ENCODE results near the gene SLC15A3. TPM values are rescaled to one million over a fixed set of nuclear protein-coding genes. Genes with fewer than 3 reads are reported as not detected.
A peak's percentile ranks its signal among the peaks of the same experiment; 100 is the strongest.
"Not testable (repeated sequence)": the region's sequence is repeated elsewhere in the genome, so short reads cannot be mapped to it uniquely, and the experiment has no call there.

Gene SLC15A3
- total RNA-seq, 1 donor from 2014 or later, result 11.6 TPM

DNA sequence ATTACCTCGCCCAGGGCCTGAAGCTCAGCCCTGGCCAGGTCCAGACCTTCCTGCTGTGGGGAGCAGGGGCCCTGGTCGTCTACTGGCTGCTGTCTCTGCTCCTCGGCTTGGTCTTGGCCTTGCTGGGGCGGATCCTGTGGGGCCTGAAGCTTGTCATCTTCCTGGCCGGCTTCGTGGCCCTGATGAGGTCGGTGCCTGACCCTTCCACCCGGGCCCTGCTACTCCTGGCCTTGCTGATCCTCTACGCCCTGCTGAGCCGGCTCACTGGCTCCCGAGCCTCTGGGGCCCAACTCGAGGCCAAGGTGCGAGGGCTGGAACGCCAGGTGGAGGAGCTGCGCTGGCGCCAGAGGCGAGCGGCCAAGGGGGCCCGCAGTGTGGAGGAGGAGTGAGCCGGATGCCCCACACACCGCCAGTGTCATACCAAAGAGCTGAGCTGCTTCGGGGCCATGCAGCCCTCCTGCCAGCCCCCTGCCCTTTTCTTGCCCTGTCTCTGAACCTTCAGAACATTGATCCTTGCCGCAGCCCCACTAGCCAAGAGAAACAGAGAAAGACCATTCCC, 30.1 kb downstream of the SLC15A3 start:
- intact Hi-C loops (cut with DNase I), result no loop called here
- DNase-seq (ENCODE audit: low spot score), result no peak

DNA sequence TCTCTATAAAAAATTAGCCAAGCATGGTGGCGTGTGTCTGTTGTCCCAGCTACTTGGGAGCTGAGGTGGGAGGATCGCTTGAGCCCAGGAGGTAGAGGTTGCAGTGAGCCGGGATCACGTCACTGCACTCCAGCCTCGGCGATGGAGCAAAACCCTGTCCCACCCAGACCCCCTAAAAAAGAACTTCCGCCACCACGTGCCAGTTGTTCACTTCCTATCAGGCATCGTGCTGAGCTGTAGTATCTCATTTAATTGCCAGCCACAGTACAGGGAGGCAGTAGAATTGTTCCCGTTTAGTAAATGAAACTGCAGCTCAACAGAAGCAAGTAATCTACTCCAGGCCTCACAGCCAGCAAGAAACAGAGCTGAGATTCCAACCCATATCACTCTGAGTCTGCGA, 30.7 kb downstream of the SLC15A3 start:
- DNase-seq (ENCODE audit: low spot score), result no peak
- intact Hi-C loops (cut with DNase I), result no loop called here

DNA sequence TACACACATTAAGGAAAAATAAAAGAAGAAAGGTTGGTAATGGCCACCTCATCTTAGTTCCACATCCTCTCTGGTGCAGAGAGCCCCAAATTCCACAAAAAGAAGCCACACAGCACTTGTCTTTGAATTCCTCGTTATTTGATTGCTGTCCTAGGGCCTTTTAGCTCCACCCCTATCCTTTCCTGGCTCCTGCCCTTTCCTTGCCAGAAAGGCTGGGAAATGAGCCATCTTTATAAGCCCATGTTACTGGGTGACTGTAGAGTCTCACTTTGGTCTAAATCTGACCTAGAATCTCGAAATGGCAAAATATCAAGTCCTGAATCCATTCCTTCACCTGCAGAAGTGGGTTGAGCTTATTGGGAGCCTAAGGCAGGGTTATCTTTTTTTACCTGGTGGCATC, 32.0 kb downstream of the SLC15A3 start:
- no peak for DNase-seq (ENCODE audit: low spot score)
- intact Hi-C loops (cut with DNase I), result no loop called here

DNA sequence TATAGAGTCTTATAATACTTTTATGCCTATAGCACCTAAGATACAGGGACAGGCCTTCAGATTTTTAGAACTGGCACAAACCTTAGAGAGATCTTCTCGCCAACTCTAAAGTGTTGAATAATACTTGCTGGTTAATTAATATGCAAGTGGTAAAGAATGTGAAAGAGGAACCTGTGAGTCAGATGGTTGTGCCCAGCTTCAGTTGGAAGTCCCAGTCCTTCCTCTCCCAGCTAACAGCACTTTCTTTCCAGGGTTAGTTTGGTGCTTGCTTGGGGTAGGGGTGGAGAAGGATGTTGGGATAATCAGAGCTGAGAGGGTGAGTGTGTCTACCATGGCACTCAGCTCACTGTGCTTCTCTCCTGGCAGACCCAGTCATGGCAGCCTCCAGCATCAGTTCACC, 32.7 kb downstream of the SLC15A3 start:
- intact Hi-C loops (cut with DNase I), result no loop called here

DNA sequence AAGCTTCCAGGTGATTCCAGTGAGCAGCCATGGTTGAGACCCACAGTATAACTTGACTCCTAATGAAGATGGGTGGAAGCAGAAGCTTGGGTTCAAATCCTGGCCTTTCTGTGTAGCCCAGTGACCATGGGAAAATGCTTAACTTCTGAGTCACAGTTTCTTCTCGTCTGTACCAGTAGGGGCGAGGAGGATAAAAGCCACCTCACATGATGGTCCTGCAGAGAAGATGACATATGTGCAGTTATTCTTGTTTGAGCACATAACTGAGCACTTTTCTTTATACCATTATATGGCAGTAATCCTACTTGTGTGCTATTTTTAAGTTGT, 33.1 kb downstream of the SLC15A3 start:
- DNase-seq (ENCODE audit: low spot score), result no peak
- intact Hi-C loops (cut with DNase I), result no loop called here

More for the DNA sequence above, 32.7 kb downstream of the SLC15A3 start:
- no peak for DNase-seq (ENCODE audit: low spot score)

DNA sequence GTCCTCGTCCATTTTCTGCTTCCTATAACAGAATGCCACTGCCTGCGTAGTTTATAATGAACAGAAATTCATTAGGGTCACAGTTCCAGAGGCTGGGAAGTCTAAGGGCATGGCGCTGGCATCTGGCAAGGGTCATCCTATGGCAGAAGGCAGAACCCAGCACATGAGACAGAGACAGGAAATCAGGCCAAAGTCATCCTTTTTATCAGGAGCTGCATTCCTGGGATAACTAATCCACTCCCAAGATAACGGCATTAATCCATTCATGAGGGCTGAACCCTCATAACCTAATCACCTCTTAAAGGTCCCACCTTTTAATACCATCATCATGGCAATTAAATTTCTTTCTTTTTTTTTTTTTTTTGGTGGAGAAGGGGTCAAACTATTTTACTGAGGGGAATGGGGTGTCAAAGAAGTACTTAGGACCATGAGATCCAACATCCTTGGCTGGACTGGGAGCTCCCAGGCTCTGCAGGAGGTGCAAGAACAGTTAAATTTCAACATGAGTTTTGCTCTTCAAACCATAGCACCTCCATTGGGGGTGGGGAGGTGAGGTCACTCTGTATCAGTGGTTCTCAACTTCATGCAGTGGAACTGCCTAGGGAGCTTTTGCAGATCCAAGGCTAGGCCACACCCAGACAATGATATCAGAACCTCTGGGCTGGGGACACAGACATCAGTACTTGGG, 33.6 kb downstream of the SLC15A3 start:
- no peak for DNase-seq (ENCODE audit: low spot score)
- intact Hi-C loops (cut with DNase I), result no loop called here

DNA sequence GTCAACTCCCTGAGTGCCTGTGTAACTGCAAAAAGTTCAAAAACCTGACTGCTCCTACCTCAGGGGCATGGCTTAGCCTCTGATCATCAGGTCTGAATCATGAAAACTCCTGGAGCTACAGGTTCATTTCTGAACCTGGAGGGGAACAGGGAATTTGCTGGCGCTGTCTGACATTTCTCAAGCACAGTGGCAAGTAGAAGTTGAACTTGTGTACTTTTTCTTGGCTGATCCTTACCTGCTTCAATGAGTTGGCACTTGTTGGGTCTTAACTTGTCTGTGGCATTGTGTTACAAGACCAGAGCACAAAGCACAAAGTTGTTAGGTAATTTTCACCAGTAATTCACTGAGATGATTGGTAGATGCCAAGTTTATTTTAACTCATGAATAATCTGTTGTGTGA, 34.7 kb downstream of the SLC15A3 start:
- intact Hi-C loops (cut with DNase I), result no loop called here
- DNase-seq (ENCODE audit: low spot score), result no peak

DNA sequence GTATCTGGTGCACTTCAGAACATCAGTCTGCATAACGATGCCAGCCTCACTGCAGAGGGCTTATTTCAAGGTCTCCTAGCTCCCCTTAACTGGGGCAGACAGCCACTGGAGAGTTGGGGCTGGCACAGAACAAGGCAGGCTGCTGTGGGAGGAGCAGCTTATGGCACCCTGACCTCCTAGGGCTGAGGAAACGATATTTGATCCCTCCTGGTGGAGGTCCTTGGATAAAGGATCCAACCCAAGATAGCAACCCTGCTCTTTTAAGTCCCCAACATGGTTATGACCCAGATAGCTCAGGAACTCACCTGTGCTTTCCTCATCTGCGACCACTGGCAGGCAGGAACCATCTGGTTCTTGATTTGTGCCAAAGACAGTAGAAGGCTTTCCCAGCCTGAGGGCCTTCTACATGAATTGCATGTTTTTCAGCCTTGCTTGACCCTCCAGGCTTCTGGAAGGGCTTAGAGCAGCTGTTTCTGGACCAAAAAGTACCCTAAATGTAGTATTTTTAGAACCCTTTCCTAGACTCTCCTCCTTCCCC, 35.2 kb downstream of the SLC15A3 start:
- intact Hi-C loops (cut with DNase I), result no loop called here
- no peak for DNase-seq (ENCODE audit: low spot score)

DNA sequence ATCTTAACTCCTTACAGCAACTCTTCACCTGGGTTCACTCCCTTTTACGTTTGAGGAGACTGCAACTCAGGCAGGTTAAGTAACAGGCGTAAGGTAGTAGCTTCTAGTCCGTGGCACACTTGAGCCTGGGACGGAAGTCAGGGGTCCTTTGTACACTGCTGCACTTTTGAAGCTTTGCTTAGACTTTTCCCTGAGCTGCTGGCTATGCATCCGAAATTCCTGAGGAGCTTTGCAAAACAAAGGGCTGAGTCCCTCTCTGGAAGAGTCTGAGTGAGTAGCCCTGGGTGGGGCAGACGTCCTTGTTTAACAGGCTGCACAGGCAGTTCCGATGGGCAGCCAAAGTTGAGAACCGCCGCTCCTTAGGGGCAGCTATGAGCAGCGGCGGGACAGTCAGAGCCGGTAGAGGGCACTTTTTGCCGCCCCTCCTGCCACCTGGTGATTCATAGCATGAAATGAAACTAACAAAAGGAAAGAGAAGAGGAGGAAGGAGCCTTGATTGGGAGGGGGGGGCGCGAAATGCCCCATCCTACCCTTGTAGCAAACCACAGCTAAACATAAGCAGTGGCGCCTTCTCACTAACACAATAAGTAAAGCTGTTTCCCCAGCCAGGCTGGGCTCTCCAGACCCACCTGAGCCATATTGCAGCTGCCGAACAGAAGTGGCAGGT, 36.6 kb downstream of the SLC15A3 start:
- intact Hi-C loops (cut with DNase I), result no loop called here
- no peak for DNase-seq (ENCODE audit: low spot score)

DNA sequence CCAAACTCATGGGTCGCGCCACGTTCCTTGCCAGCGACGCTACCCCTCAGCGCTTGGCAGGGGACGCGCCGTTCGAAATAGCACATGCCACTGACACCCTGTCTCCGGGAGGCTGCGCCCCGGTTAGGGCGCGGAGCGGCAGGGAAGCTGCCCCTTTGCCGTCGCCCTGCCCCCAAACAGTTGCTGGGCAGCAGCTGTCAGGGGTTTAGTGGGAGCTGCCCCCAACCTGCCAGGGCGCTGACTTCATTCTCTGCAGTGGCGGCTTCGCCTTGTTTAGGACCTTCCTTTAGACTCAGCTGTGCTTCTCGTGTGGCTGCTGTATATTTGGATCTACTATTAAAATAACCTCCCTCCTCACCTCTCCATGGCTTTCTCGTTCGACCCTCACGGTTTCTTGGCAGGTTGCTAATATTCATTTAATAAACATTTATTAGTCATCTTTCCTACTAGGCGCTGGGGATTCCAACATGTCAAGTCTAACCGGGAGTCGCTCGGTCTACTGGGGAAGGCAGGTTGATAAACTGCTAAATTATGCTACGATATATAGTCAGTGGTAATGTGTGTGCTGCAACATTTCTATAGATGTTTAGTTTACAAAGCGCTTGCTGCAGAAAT, 37.2 kb downstream of the SLC15A3 start:
- no peak for DNase-seq (ENCODE audit: low spot score)
- intact Hi-C loops (cut with DNase I), result no loop called here

DNA sequence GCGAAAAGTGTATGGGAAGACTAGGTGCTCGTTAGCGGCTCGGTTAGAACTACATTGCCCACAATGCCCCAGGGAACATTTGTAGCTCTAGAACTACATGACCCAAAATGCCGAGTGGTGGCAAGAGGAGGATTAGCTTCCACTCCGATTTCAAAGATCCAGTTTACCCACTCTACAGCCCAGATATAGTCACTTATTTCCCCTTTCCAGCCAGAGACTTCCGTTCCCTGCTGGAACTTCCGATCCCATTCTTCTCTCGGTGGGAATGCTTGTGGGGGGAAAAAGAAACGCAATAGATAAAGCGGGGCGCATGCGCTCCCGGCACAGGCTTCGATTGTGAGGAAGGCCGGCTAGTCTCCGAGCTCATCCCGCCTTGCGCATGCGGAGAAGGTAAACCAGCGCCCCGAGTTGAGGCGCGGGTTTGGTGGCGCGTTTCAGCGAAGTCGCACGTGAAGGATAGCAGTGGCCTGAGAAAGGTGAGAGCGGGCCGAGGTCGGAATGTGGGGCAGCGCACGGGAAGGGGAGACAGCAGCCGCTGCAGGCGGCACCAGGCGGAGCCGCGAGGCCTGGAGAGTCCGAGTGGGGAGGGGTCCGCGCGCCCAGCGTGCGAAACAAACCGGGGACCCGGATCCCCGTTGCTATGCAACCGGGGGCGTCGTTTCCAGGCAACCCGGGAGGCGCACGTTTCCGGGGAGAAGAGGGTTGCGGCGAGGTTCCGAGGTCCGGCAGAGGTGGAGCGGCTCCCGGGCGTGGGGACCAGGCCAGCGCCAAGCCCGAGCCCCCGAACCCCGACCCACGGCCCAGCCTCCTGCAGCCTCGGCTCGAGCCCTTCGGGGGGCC, 38.0 kb downstream of the SLC15A3 start, which contains the start of gene TMEM109:
TMEM109 (plus strand) TSS at position 366 of the 840 bp plus-strand sequence. CDS start 5,536 bp downstream, outside the sequence.
- intact Hi-C loops (cut with DNase I), result no loop called here

DNA sequence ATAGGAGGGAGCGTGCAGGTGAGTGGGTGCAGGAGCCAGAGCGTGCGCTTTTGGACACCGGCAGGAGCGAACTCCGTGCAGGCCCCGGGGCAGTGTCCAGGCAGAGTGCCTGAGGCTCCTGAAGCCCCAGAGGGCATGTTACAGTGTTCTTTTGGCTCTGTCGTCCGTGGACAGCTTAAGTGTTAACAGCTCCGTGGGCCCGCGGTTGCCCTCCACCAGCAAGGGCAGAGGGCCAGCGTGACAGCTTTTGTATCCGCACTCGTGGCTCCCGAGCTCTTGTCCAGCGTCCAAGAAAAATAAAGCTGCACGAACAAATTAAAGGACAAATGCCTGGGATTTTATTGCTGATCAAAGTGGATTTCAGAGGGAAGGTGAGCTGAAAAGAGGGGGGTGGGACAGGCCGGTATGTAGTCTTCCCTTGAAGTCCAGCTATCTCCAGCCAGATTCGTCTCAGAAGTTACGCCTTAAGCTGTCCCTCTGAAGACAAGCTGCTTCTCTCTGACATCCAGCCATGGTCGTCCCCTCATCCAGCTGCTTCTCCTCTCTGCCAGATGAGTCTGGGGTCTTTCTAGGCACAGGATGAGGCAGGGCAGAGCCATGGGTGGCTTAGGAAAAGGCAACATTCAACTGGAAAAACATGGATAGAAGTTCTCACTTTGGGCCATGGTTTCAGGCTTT, 39.0 kb downstream of the SLC15A3 start:
- no peak for DNase-seq (ENCODE audit: low spot score)
- intact Hi-C loops (cut with DNase I), result no loop called here

More for the DNA sequence above, 38.0 kb downstream of the SLC15A3 start, which contains the start of gene TMEM109:
- DNase-seq (ENCODE audit: low spot score), result peak; percentile 95

DNA sequence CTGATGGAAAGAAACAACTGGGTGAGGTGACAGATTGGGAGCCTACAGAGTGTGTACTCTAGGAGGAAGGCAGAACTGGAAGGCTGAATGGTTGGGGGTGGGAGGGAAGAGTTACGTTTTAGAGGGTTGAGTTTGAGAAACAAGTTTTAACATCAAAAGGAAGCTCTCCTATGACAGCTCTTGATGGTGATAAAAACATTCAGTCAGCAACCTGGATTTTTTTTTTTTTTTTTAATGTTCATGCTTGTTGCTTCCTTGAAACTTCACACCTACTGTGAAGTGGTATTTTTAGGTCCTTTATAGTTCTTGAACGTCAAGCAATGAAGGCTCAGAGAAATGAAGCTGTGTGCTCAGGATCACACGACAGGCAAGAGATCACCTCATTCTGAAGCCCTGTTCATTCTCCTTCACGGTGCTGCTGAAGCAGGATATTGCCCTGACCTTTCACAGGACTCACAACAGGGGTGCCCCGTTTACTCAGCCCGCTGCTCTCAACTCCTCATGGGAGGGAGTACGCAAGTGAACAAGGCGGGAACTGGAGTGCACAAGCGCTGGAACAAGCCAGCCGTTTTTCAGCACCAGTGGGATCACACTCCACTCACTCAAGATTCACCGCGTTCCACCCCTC, 39.6 kb downstream of the SLC15A3 start:
- intact Hi-C loops (cut with DNase I), result no loop called here

DNA sequence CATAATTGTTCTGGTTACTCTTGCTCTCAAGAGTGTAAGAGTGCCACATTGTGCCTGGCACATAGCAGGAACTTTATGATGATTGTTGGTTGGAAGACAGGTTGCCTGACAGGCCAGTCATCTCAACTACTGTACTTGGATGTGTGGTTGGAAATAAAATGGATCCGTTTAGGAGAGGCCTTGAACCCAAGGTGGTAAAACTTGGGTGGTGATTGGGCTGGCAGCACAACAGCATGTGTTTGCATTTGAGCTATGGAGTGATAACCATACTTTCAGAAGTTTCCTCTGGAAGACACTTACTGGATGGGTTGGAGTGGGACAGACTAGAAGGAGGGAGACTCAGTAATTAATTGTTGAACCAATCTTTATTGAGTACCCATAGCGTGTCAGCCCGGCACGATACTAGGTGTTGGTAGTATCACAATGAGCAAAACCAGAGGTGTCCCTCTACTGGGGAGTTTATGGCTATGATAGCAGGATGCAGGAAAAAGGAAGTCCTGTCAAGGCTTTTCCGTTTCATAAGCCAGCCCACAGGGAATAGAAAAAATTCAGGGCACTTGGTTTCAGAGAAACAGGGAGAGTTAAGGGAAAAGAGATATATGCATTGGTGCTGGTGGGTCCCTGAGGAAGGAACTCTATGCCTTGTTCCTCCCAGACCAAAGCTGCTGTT, 41.1 kb downstream of the SLC15A3 start:
- intact Hi-C loops (cut with DNase I), result no loop called here
- no peak for DNase-seq (ENCODE audit: low spot score)

More for the DNA sequence above, 39.6 kb downstream of the SLC15A3 start:
- no peak for DNase-seq (ENCODE audit: low spot score)

DNA sequence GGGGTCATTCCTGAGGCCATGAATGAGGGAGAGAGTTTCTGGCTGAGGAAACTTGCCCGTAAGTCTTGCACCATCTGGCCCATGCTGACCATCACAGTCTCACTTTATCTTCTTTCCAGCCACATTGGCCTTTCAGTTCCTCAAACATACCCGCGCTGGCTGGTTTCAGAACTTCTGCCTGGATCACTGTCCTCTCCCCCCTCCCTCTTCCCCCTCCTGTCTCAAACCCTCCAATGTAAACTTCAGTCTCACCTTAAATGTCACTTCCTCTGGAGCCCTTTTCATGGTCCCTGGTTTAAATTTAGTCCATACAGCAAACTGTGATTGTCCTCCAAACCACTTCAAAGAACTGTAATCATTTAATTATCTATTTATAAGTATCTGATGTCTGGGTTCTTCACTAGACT, 41.7 kb downstream of the SLC15A3 start:
- intact Hi-C loops (cut with DNase I), result no loop called here

DNA sequence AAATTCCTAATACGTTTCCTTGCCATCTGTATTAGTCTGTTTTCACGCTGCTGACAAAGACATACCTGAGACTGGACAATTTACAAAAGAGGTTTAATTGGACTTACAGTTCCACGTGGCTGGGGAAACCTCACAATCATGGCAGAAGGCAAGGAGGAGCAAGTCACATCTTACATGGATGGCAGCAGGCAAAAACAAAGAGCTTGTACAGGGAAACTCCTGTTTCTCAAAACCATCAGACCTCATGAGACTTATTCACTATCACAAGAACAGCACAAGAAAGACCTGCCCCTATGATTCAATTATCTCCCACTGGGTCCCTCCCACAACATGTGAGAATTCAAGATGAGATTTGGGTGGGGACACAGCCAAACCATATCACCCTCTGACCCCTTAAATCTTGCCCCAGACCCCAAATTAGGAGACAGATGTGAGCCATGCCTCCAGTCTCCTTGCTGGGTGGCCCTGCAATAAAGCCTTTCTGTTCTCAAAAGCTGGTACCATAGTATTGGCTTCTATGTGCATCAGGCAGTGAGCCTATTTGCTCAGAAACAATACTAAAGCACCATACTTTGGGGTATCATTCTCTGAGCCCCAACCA, 42.2 kb downstream of the SLC15A3 start:
- not testable (repeated sequence) for DNase-seq (ENCODE audit: low spot score)
- intact Hi-C loops (cut with DNase I), result loop anchor here (5.0 kb wide), 1 partner anchor 67 kb away; the partner anchor contains the start of gene CCDC86

More for the DNA sequence above, 41.7 kb downstream of the SLC15A3 start:
- DNase-seq (ENCODE audit: low spot score), result no peak

DNA sequence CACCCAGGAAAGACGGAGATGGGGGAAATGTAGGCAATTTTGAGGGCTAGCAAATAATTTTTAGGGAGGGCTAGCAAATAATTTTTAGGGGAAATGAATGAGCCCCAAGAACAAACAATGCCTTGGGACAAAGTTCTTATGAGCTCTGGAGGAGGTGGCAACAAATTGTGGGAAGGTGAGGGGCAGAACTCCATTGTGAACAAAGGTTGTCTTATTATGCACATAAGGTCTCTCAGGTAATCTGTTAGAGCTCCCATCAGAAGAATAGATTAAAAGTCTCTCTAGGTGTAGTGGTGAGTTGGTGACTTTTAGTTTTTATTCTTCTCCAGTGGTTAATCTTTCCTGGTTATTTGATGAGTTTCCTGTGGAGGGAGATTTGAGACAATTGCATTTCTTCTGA, 43.2 kb downstream of the SLC15A3 start:
- no peak for DNase-seq (ENCODE audit: low spot score)
- intact Hi-C loops (cut with DNase I), result loop anchor here (5.0 kb wide), 1 partner anchor 67 kb away; the partner anchor contains the start of gene CCDC86
